ENCODE results near the gene PHLDB3.

The PHLDB3 gene

DNA sequence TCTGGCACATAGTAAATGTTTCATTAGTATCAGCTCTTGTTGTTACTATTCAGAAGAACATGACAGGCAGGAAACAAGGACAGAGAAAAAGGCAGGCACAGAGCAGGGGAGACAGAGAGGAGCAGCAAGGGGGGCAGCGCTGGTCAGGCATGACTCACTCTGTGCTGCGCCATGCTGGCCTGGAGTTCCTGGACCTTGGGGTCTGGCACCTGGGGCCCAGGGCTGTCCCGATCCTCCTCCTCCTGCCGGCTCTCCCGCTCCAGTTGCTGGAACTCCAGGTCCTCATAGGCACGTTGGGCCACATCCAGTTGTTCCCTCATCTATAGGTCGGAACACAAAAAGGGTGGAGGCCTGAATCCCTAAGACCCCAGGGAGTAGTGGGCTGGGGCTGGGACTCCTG lies 7.6 kb downstream of the PHLDB3 start:
- no peak for DNase-seq

DNA sequence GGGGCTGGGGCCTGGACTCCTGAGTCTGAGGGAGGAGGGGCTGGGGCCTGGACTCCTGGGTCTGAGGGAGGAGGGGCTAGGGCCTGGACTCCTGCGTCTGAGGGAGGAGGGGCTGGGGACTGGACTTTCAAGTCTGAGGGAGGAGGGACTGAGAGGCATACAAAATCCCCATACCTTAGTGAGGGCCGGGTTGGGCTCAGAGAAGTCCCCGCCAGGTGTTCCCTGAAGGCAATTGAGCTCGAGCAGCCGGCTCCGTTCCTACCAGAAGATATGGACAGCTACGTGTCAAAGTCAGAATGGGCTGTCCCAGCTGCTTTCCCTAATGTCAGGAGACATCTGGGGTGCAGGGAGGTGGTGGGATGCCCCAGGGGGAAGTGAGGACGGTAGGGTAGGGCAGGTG lies 9.5 kb downstream of the PHLDB3 start:
- no peak for DNase-seq

DNA sequence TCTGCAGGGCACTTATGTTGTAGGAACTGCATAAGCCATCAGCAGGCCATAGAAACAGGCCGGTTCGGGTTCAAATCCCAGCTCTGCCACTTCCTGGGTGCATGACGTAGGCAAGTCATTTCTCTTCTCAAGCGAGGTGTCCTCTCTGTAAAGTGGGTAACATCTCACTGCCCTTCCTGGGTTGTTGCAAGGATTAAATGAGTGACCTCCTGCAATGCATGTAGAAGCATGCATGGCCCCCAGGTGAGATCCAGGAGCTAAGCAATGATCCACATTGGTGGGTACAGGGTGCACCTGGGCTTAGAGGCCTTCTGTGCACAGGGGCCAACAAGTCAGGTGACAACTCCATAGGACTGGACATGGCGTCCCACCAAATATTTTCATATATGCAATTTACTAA lies 13.8 kb downstream of the PHLDB3 start:
- DNase-seq: no peak

DNA sequence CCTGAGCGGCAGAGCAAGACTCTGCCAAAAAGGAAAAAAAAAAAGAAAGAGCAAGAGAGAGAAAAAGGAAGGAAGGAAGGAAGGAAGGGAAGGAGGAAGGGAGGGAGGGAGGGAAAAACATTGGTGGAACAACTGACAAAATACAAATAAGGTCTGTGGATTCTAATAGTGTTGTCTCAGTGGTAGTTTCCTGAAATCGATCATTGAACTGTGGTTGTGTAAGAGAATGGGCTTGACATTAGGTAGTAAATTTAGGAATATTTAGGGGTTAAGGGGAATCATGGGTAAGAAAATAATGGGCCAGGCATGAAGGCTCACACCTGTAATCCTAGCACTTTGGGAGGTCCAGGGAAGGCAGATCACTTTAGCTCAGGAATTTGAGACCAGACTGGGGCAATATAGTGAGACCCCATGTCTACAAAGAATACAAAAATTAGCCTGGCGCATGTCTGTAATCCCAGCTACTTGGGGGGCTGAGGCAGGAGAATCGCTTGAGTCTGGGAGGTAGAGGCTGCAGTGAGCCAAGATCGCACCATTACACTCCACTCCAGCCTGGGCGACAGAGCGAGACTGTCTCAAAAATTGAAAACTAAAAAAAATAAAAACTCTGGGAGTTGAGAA lies 14.5 kb downstream of the PHLDB3 start:
- no peak for DNase-seq

DNA sequence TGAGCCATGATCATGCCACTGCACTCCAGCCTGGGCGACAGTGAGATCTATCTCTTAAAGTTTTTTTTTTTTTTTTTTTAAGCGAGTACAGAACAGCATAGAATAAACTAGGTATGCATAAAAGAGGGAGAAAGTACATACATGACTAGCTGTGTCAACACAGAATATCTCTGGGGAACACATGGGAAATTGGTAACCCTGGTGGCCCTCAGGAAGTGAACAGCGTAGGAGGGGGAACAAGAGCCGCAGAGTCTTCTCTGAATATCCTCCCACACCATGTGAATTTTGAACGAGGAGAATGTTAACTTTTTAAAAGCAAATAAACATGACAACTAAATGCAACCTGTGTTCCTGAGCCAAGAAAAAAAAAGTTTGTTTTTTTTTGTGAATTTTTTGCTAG lies 15.2 kb downstream of the PHLDB3 start:
- no peak for DNase-seq

DNA sequence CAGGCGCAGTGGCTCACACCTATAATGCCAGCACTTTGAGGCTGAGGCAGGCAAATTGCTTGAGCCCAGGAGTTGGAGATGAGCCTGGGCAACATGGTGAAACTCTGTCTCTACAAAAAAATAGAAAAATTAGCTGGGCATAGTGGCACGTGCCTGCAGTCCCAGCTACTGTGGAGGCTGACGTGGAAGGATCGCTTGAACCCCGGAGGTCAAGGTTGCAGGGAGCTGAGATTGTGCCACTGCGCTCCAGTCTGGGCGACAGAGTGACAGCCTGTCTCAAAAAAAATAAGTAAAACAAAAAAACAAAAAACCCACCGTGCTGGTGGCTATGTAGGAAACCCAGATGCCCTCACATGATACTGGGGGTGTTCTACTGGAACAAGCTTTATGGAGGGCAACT lies 16.4 kb downstream of the PHLDB3 start:
- no peak for DNase-seq

DNA sequence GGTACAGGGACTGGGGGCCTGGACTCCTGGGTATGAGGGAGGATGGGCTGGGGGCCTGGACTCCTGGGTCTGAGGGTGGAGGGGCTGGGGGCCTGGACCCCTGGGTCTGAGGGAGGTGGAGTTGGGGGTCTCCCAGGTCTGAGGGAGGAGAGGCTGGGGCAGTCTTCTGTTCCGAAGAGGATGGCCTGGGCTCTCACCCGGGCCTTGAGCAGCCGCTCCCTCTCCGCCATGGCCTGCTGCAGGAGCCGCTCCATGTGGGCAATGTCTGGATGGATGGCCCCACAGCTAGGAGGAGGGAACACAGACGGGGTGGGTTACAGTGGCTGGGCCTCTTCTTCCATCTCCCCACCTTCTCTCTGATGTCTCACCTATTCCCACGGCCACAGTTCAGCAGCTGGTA lies 18.1 kb downstream of the PHLDB3 start:
- no peak for DNase-seq

DNA sequence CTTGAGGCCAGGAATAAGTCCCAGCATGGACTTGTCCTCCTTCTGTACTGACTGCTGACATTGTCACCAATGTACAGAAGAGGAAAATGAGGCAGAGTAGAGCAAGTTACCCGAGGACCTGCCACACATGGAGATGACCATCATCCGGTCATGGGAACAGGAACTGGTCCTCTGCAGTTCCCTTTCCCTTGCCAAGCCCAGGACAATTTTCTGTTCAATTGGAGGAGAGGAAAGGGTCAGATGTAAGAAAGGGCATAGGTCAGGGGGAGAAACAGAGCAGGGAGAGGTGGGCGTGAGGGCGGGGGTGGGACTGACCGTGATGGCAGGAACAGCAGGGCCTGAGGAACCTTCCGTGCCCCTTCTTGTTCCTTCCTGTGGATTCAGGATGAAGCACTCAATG lies 18.6 kb downstream of the PHLDB3 start:
- DNase-seq: no peak

DNA sequence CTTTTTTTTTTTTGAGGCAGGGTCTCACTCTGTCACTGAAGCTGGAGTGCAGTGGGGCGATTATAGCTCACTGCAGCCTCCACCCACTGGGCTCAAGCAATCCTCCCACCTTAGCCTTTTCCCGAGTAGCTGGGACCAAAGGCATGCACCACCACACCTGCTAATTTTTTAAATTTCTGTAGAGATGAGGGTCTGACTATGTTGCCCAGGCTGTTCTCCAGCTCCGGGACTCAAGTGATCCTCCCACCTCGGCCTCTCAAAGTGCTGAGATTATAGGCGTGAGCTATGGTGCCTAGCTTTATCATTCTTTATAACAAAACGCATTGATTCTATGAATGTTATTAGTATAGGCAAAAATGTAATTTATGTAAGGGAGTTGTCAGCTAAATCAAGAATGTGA lies 21.3 kb downstream of the PHLDB3 start:
- DNase-seq: no peak

DNA sequence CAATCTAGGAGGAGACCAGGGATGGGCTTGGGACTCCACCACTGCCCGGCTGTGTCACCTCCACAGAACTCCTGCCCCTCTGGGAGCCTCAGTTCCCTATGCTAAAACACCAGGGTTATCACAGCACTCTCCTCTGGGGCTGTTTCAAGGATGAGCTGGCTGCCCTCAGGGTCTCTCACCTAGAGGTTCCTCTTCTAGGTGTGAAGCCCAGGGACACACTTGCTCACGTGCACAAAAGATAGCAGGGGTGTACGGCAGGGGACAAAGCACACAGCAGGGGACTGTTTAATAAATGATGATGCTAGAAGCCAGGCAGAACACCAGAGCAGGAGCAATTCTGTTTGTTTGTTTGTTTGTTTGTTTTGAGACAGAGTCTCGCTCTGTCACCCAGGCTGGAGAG lies 22.4 kb downstream of the PHLDB3 start:
- no peak for DNase-seq

DNA sequence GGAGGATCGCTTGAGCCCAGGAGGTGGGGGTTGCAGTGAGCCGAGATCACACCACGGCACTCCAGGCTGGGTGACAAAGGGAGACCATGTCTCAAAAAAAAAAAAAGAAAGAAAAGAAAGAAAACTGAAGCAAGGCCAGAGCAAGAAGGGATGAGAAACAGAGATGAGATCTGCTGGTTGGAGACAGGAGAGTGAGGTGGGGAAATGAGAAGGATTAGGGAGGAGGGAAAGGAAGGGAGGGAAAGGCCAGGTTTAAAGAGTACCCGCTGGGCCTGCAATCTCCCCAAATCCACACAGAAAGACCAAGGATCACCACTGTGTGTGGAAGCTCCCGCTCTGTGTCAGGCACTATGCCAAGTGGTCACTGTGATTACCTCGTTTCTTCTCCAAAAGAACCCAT lies 22.8 kb downstream of the PHLDB3 start:
- DNase-seq: no peak

DNA sequence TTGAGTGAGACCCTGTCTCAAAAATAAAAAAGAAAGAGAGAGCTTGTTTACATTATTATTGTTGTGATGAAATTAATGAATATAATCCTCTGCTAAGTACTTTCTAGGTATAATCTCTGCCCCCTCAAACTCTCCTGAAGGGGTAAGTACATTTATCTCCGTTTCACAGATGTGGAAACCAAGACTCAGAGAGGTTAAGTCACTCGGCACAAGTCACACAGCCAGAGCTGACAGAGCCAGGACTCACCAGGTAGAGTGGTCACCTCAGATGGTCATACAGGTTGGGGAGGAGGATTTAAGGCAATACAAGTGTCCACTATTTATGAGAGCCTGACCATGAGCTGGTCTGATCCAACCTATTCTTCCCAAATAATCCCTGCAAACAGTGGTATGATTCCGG lies 24.0 kb downstream of the PHLDB3 start:
- no peak for DNase-seq

DNA sequence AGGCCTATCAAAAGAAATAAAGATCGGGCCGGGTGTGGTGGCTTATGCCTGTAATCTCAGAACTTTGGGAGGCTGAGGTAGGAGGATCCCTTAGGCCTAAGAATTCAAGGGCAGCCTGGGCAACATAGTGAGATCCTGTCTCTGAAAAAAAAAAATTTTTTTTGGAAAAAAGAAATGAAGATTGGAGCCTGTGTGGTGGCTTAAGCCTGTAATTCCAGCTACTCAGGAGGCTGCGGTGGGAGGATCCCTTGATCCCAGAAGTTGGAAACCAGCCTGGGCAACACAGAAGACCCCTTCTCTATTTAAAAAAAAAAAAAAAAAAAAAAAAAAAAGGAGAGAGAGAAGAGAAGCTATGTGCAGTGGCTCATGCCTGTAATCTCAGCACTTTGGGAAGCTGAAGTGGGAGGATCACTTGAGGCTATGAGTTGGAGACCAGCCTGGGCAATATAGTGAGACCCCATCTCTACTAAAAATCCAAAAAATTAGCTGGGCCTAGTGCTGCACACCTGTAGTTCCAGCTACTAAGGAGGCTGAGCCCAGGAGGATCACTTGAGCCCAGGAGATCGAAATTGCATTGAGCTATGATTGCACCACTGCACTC lies 24.5 kb downstream of the PHLDB3 start:
- no peak for DNase-seq

DNA sequence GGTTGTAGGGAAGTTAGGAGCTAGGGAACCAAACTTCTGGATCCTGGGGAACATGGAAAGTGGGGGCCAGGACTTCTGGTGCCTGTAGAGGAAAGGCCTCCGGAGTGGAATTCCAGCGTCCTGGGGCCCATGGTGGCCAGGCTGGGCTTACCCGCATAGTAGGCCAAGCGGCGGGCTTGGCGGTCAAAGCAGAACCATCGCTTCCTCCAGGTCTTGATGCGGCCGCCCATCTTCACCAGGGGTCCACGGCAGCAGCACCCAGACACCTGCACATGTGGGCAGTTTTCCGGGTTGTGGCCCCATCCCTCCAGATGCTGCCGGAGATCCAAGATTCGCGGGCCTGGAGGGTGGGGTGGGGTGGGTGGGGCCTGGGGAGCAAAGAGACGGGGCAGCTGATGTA lies 25.3 kb downstream of the PHLDB3 start:
- no peak for DNase-seq

DNA sequence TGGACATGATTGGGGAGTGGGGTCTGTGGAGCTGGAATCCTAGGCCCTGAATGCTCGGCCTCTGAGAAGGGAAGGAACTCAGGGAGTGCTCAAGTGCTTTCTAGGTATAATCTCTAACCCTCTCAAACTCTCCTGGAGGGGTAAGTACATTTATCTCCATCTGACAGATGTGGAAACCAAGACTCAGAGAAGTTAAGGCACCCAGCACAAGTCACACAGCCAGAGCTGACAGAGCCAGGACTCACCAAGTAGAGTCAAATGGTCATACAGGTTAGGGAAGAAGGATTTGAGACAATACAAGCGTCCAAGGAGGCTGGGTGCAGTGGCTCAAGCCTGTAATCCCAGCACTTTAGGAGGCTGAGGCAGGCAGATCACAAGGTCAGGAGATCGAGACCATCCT lies 26.2 kb downstream of the PHLDB3 start:
- no peak for DNase-seq

DNA sequence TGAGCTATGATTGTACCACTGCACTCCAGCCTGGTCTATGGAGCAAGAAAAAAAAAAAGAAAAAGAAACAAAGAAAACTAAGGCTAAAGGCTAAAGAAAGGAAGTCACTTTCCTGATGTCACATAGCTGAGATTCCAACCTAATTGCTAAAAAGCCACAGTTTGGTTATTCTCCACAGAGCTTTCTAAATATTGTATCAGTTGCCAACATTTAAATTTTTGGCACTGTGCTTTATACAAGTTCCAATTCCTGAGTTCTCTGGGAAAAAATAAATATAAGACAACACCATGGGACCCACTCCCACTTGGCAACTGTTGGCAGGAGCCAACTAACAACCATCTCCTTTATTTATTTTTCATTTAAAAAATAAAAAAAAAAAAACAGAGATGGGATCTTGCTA lies 27.9 kb downstream of the PHLDB3 start:
- no peak for DNase-seq

DNA sequence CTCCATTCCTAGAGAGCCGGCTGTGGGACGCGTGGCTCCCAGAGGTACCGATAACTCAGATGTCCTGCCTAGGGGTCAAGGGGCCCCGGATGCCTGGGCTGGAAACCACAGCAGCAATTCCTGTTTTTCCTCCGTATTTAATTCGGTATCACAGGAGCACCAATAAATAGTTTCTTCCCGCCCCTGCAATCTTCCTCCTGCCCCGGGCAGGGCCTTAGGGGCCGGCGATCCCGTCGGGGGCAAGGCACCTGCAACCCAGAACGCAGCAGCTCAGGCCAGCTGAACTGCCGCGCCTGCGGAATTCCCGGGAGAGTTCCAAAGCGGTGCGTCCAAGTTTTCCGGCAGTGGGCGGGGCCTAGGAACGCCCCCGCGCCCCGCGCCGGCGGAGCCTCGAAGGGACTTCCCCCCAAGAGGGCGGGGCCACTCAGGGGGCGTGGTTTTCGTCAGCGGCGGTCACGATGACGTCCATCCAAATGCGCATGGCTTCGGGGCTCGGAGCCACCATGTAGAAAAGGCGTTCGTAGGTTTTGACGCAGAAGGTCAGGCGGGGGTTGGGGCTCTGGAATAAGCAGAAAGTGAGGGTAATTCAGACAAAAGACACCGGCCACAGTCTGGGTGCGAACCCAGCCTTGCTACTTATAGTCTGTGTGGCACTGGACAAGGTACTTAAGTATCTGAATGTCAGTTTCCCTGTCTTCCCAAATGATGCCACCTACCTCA lies 29.4 kb downstream of the PHLDB3 start:
- peak; percentile 81 for DNase-seq

DNA sequence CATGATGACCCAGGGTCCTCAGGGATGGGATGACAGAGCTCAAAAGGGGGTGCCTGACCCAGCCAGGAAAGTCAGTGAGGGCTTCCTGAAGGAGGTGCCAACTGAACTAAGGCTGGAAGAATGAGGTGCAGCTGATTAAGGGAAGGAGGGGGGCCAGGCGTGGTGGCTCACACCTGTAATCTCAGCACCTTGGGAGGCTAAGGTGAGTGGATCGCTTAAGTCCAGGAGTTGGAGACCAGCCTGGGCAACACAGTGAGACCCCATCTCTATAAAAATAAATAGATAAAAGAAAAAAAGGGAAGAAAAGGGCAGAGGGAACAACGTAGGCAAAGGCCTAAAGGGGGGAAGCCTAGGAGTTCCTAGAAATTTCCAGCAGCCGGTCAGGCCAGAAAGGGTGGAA lies 30.1 kb downstream of the PHLDB3 start:
- DNase-seq: no peak

DNA sequence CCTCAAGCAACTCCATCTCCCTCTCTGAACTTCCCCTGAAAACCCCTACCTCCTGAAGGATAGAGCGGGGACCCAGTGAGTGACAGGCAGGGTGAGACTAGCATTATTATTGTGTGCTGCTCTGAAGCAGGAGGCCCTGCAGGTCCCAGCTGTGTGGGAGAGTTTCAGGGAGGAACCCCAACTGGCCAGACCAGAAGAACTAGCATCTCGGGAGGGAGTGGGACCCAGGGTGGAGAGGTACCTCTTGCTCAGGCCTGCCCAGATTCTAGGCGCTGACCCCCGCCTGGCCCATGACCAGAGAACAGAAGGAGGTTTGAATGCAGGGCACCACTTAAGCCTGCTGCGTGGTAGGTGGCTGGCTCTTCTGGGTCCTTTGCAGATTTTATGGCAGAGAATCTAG lies 33.5 kb downstream of the PHLDB3 start:
- no peak for DNase-seq

DNA sequence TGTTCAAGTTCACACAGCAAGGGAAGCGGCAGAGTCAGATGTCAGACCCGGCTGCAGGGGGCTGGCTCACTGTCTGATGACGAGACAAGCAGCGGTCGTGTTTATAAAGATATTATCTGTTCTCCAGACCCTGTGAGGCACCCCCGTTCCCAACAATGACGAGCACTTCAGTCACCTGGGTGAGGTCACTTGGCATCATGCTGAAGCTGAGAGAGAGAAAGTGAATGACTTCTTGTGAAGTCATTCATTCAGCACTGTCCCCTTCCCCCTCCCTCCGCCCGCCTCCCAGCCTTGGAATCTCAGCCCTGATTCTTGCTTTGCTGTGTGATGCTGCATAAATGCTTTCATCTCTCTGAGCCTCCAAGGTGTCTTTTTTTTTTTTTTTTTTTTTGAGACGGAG lies 34.3 kb downstream of the PHLDB3 start:
- DNase-seq: no peak

DNA sequence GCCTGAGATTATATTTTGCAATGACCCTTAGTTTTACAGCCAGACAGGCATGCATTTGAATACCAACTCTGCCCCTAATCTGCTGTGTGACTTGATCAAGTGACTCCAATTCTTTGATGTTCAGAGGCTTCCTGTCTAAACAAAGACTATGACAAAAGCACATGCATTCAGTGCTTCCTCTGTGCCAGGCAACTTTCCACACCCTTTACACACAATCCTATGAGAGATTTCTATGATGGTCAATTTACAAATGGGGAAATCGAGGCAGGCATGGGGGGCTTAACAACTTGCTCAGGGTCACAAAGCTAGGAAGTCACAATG lies 35.4 kb downstream of the PHLDB3 start:
- no peak for DNase-seq

DNA sequence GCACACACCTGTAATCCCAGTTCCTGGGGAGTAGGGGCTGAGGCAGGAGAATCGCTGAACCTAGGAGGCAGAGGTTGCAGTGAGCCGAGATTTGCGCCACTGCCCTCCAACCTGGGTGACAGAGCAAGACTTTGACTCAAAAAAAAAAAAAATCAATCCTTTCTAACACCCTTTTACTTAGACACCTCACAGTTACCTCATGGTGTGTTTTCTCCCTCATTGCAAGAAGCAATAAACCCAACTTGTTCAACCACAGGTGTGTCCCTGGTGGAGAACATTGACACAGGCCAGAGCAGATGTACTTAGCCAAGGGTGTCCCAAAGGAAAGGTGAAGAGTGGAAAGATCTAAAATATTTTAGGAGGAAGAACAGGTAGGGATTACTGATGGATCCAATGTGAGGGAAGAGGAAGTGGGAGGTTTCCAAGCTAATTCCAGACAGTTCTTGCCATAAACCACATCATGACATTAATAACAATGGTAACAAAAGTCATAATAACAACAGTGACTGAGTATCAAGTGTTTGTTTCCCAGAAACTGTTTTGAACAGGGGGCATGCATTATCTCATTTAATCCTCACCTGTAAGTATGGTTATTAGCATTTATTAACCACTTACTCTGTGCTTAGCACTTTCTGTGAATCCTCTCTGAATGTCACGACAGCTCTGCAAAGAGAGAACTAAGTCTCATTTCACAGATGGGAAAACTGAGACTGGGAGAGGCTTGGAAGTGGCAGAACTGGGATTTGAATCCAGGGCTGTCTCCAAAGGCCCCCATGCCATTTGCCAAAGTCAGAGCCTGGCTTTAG lies 36.0 kb downstream of the PHLDB3 start:
- DNase-seq: no peak

DNA sequence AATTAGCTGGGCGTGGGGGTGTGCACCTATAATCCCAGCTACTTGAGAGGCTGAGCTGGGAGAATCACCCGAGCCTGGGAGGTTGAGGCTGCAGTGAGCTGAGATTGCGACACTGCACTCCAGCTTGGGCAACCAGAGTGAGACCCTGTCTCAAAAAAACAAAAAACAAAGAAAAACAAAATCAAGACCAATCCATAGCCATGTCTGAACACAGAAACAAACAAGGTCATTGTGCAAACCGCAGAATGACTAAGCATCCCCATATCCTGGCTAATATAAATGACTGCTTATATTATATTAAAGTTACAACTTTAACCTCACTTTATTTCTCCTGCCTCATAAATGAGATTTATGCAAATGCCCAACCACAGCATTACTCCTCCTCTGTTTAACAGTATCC lies 36.8 kb downstream of the PHLDB3 start:
- DNase-seq: no peak

DNA sequence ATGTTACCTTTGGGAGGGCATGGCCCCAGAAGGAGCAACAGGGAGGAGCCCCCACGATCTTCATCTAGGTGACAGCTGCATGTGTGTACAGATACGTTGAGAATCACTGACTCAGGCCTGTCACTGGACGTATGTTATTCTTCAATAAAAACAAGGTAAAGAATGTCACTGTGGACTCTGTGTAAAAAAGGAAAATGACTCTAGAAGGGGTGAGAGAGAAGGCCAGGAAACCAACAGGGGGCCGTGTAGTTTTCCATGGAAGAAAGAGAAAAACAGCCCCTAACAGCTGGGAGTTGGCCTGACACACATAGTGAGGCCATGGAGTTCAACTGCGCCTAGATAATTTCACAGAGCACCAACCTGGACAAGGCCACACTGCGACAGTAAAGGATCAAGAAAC lies 37.3 kb downstream of the PHLDB3 start:
- DNase-seq: no peak

Data from activated effector memory CD4-positive, alpha-beta T cell treated with Interleukin-2 at 50 U/mL for 16 hours (primary cell).